GM19324 (cell line): Measurements from ENCODE around the gene SMYD3.

Experiments used
- ATAC-seq: cut with Tn5 transposase; IDR thresholded peaks from one replicate; pipeline ENCODE4 v1.9.1; 2021; ENCODE audit warnings: mild to moderate bottlenecking, moderate library complexity; ENCODE audit not compliant: unreplicated experiment, low FRiP score

SMYD3 gene

DNA sequence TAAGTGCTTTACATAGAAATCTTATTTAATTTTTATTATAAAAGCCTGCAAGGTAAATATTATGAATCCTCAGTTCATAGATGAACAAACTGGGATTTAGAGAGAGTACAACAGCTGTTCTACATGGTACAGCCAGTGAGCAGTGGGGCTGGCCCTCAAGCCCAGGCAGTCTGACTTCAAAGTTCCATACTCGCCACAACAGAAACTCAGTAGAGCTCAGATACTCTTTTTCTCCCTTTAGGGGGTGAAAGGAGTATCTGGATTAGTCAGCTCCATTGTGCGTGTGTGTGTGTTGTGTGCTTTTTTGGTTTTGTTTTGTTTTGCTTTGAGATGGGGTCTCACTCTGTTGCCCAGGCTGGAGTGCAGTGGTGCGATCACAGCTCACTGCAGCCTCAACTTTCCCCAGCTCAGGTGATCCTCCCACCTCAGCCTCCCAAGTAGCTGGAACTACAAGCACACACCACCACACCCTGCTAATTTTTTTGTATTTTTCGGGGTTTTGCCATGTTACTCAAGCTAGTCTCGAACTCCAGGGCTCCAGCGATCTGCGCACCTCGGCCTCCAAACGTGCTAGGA, 378.5 kb downstream of the SMYD3 start:
- ATAC-seq, result no peak

DNA sequence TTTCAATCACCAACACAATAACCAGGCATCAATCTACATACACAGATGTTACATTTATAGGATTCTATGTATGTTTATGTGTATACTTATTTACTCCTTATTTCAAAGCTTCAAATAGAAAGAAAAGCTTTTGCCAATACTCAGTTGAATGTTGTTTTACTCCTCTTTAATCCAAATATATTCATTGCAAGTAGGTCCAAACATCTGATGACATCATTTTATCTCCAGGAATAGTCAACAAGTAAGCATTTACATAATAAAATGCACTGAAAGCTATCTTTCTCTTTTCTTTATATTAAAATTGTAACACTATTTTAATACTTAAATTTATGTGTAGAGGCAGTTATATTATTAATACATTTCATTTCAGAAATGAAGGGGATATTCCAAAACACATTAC, 380.5 kb downstream of the SMYD3 start:
- ATAC-seq, result no peak

DNA sequence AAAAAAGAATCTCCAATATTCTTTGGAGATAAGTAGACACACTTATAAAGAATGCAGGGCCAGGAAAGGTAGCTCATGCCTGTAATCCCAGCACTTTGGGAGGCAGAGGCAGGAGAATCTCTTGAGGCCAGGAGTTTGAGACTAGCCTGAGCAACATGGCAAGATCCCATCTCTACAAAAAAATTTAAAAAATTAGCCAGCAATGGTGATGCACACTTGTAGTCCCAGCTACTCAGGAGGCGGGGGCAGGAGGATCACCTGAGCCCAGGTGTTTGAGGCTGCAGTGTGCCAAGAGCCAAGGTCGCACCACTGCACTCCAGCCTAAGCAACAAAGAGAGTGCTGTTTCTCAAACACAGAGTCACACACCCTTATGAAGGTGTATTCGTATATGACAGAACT, 385.0 kb downstream of the SMYD3 start:
- ATAC-seq, result no peak

DNA sequence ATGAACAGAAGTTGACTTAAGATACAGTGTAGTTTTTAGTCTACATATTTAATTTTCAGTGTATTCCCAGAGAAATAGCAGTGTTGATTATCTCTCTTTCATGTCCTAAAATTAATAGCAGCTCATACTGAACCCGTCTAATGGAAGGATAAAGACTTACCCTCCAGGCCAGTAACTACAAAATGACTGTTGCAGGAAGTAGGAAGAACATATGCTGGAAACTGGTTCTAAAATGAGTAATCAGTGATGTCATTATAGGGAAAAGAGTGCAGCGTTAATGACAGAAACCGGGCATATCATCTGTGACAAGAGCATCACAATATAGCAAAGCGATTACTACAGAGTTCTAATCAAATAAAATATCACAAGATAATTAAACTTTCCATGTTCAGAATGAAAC, 385.5 kb downstream of the SMYD3 start:
- no peak for ATAC-seq

DNA sequence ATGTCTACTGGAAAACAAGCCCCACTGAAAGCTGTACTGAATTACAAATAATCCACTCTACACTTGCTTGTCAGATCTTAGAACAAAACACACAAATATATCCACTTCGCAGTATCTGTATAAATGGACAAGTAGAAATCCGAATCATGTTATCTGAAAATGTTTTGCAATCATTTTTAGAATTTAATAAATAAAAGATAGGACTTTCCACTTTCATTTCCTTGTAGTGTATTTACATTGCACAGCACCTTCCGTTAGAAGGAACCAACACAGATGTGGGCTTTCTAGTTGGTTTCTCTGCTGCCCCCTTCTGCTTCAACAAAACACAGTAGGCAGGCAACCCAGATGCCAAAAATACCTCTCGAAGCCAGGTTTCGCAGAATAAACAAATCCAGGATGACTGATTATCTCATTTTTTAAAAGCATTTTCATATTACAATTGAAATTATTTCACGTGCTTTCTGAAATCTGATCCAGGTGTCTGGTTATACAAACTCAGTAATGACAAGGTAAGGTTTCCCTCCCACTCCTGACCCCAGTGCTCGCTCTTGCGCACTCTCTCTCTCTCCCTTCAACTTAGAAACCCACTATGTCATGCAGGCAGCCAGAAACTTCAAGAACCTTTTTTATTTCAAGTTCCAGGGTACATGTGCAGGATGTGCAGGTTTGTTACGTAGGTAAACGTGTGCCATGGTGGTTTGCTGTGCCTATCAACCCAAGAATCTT, 389.9 kb downstream of the SMYD3 start:
- peak; percentile 67 for ATAC-seq

DNA sequence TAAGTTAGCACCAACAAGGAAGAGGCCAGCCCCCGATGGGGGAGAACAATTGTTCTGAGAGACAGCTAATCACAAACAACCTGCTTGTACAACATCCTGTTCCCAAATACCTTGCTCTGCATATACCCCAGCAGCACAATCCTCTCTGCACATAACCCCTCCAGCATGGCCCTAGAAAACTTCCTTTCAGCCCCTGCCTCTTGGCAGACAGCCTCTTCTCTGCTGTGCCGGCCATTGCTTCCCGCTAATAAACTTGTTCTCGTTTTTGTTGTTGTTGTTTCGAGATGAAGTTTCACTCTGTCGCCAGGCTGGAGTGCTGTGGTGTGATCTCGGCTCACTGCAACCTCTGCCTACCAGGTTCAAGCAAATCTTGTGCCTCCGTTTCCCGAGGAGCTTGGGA, 392.7 kb downstream of the SMYD3 start:
- no peak for ATAC-seq

DNA sequence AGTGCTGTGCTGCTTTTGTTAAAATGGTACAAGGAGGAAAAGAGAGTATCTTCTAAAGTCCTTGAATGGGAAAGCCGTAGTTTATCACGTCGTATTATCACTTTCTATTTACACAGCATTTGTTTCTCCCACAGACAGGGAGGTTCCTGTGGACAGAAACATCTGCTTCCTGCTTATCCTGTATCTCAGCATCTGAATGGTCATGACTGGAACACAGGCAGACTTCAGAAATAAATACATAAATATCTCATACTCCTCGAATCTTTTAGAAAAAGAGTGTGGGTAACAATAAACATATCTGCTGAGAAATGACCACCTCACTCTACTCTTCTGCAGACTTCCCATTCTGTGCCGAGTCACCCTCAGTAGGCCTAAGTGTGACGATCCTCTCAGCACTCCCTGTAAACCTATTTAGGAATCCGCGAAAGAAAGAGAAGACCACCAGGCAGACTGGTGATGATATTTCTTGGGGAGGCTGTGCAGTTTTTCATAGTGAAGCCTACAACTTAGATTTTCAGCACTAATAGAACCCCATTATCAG, 393.5 kb downstream of the SMYD3 start:
- no peak for ATAC-seq

DNA sequence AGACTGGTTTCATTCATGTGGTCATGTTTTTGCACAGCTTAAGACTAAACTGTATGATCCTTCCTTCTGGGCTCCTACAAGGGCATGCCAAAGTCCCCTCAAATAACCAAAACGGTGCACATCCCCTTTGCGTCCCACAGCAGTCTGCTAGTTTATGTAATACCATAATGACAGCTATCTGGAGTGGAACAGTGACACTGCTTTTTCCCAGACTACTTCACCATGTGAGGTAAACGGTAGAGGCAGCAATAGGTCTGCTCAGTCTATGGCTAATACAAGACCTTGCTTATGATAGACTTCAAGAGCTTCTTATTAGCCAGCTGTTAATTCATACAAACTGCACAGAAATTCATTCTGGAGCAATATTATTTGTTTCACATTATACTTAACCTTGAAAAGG, 395.5 kb downstream of the SMYD3 start:
- no peak for ATAC-seq

DNA sequence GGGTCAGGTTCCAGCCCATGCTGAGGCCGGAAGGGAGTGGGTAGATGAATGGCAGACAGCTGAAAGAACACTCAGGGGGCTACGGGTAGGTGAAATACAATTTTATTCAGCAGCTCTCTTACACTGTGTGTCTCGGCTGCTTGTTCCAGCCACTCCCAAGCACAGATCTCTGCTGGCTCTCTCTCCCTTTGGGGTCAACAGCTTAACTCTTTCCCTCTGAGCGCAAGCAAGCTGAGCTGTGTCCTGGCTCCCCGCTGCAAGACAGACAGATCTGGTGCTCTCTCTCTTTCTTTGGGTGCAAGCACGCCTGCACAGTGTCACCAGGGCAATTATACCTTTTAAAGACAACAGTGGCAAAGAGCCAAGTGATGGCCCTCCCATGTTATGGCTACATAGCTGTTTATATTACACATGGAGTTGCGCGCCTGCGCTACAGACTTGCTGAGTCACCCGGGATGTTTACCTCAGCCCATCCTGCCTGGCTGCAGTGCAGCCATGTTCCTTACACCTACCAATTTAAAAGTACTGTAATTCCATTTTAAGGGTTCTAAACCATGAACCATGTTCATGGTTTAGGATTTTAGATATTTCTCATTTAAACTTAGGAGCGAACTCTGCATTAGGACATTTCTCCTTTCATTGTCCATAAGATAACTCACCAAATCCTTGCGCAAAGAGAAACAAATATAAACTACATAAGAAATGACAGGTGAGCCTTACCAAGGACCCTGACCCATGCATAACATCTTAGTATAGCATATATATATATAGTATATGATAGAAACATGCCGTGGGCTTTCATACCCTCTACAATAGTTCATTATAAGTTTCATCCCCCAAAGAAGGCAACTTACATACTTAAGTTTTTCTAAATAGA, 396.5 kb downstream of the SMYD3 start:
- no peak for ATAC-seq

DNA sequence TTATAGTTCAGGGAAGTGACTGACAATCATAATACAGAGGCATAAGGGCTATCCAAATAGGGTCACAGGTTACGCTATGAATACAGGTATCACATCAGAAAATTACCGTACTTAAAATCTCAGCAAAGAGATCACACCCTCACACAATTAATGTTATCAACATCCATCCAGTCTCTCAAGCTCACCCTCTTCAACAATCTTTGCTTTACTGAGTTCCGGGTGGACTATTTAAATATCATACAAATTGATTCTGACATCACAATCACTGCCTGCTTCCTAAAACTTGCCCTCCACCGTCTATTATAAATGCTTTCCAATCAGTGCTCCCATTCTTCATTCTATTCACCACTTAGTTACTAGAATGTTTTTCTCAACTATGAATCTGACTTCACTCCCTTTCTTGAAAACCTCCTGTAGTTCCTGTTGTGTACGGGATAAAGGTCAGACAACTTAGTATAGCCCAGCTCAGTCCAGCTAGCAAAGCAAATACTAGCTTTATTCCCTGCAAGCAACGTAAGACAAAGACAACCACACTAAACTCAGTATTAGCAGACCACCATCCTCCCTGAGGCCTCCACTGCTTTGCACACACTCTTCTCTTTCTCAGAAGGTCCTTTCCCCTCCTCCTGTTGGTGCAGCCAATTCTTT, 398.7 kb downstream of the SMYD3 start:
- no peak for ATAC-seq

DNA sequence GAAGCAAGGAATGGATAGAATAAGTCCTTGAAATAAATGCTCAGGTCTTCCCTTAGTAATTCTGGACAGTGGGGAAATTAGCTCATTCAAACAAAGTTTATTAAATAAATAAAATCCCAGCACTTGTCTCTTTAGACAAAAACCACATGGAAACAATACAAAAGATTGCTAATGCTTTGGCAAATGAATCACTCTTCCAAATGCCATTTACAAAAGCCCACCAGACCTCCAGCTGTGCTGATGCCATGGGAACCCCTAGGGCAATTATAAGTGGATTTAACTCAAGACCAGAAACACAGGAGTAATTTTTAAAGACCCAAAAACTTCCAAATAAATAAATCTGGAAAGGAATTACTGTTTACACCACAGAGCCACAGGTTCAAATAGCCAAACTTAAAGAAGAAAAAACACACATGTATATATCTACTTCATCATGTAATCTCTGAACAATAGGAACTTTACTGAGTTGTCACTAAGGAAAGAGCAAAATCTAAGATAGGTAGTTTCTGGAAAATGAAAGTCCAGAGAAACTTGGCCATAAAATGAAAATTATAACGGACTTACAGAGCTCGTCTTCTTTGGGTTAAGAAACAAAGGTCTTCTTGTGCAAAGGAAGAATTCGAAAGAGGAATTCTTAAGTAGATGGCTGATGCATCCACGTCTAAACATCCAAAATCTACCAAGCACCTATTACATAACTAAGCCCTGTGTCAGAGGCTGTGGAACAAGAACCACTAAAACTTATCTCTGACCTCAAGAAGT, 399.4 kb downstream of the SMYD3 start:
- no peak for ATAC-seq

DNA sequence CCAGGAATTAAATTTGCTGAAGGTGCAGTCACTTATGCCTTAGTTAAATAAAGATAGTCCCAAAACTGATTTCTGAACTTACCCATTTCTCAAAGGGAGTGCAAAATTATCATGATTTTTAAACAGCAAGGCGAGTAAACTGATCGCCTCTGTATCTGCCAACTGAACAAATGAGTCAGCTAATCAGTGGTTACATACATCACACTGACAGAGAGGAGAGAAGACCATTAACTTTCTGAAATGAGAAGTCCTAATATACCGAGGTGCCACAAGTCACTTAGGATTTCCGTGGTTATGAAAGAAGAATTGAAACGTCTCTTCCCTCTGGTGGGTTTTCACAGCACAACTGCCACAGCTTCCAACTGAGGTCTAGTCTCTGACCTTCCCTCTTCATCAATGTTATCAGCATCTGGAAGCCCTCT, 400.7 kb downstream of the SMYD3 start:
- ATAC-seq, result no peak

DNA sequence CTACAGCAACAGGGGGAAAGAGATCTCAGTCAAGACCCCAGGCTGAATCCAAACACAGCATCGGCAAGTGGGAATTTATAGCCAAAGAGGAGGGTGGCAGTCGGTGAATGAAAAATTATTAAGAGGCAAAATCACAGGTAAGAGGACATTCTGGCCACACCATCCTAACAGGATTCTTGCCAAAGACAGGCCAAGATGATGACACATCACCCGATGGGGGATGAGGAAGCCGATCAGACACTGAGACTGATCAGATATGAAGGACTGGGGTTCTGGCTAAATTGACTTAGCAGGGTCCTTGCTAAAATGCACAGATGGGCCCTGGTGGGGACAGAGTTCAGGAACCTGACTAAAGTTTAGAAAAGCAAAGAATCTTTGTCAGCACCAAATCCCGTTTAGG, 402.2 kb downstream of the SMYD3 start:
- no peak for ATAC-seq

DNA sequence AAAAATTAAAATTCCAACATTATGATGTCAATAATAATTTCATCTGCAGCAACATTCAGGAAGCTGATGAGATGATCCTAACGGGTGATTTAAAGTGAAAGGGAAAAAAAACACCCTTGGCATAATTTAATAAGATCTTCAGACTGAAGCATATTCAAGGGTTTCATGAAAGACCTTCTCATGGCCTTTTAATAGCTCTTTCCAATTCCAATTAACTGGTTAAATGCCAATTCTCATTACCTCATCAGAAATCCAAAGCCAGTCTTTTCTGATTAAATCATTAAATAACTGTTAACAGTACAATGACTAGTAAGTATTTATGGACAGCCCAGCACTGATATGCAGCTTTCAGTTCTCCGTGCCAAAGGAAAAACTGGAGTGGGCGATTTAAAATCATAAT, 407.5 kb downstream of the SMYD3 start:
- ATAC-seq, result no peak

DNA sequence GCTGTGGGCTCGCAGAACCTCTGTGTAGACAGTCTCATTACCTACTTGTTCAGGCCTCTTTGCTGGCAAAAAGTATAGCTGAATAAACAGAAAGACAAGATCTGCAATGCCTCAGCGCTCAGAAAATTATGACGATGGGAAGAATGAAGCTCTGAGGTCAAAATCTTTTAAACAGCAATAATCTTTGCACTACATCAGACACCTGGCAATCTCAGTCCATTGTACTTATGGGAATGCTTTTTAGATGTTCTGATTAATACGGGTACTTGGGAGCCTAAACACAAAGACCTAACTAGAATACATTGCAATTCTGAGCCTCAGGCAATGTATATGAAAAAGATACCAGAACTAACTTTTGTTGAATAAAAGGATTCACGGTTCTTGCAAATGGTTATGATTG, 410.7 kb downstream of the SMYD3 start:
- ATAC-seq, result no peak

DNA sequence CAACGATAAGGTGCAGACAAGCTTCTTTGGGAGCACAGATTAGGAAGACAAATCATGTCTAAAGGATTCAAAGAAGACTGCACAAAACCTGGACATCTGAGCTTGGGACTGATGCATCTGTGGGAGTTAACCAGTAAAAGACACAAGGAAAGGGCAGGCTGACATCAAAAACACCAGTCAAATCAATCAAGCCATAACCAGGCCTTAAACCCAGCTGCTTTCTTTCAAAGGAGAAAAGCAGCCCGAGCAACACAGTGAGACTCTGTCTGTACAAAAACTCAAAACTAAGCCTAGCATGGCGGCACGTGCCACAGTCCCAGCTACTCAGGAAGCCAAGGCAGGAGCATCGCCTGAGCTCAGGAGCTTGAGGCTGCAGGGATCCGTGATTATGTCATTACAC, 411.6 kb downstream of the SMYD3 start:
- no peak for ATAC-seq

DNA sequence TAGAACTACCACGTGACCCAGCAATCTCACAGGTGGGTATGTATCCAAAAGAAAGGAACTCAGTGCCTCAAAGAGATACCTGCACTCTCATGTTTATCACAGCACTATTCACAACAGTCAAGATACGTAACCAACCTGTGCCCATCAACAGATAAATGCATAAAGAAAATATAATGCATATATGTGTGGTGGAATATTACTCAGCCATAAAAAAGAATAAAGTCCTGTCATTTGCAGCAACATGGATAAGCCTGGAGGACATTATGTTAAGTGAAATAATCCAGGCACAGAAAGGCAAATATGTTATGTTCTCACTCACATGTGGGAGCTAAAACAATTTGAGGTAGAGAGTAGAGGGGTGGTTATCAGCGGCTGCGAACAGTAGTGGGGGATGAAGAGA, 413.8 kb downstream of the SMYD3 start:
- no peak for ATAC-seq

DNA sequence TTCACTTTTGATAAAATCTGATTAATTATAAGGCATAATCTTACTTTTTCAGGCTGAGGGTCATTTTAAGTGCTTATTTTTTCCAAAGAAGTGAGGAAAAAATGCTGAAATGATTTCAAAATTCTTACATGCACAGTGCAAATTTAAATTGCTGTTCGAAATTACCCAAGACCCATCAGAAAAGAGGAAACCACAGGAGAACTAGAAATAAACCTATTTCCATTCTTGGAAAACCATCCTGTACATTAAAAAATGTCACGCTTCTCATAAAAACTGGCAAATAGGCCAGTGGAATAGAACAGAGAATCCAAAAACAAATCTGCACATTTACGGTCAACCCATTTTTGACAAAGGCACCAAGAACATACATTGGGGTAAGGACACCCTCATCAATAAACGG, 414.9 kb downstream of the SMYD3 start:
- no peak for ATAC-seq

DNA sequence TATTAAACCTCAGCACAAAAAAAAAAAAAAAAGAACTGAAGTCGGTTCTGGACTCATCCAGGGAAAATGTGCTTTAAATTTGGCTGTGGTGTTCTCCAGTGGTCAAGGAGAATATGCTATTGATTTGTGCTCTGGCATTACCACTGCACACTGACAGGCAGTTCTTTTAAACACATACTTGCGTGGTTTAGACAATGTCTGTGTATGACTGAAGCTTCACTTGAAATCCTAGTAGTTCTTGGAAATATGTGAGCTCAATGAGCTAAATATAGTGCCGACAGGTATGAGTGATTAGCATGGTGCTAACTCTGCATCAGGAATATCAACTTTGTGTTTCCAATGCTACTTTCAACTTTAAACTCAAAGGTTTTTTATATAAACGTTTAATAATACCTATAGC, 415.6 kb downstream of the SMYD3 start:
- ATAC-seq, result no peak

DNA sequence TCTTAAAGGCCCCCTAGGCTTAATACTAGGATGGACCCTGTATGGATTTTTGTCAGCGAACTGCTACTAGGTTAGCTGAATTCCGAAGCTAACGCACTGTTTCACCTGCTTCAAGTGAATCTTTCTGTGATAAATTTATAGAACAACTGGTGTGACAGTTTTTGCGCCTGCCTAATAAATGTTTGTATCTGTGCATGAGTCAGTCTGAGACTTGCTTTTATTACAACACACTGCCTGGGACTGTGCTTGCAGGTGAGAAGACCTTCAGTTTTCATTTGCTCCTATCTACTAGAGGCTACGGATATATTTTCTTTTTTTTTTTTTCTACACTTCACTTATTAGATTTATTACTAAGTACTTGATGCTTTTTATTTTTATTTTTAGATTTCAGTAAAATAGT, 420.9 kb downstream of the SMYD3 start:
- ATAC-seq, result no peak
